ENCODE measurements around the gene MPPED1. TPM values are rescaled to one million over a fixed set of nuclear protein-coding genes. Genes with fewer than 3 reads are reported as not detected.

MPPED1 gene
- total and polyA plus RNA-seq, 2 of the 13 experiments (the other 11 are each of a cell fraction or from before 2014, with no cell fraction given), result 0.77 TPM; not detected in 1

DNA sequence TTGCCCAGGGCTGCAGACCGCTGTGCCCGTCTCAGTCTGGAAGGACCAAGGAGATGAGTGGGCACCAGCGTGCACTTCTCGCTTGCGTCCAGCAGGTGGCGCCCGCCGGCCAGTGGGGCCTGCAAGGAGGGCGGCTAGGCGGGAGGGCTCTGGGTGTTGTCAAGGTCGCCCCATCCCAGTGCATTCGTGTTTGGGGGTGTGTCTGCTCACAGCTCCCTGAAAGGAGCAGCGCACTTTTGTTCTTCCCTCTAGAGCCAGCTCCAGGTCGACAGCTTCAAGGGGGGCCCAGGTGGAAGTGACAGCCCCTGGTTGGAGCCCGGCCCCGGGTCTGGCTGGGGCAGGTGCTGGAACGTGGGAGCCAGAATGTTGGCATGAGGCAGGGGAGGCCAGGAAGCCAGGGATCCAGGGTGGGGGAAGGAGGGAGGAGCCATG is 23.4 kb upstream of the MPPED1 start (continued):
- TF ChIP-seq IKZF5 (CRISPR knock-in tag; IDR thresholded peaks at IDR 0.05) (peak; percentile 34; the same call in 1 of the 2 replicates), ZBTB7B (CRISPR knock-in tag; IDR thresholded peaks at IDR 0.05) (peak; percentile 68; the same call in 1 of the 2 replicates), ZFX (CRISPR knock-in tag; IDR thresholded peaks at IDR 0.05; ENCODE audit: low read depth) (no peak; the same call in 1 of the 2 replicates), SALL1 (CRISPR knock-in tag; IDR thresholded peaks at IDR 0.05) (peak; percentile 60), KDM3A (CRISPR knock-in tag; IDR thresholded peaks at IDR 0.05; ENCODE audit: low read depth) (peak; percentile 83; the same call in 1 of the 2 replicates), MZF1 (CRISPR knock-in tag; IDR thresholded peaks at IDR 0.05; ENCODE audit: borderline replicate concordance) (0 out of 2 replicates have a peak, but pooled peaks have one; percentile 39), RARA (CRISPR knock-in tag; IDR thresholded peaks at IDR 0.05) (no peak; the same call in 1 of the 2 replicates), POLR2AphosphoS5 (IDR thresholded peaks at IDR 0.05; ENCODE audit: low read depth, low read length) (no peak), ZNF782 (CRISPR knock-in tag; IDR thresholded peaks at IDR 0.05; ENCODE audit: borderline replicate concordance) (no peak), MIER2 (CRISPR knock-in tag; IDR thresholded peaks at IDR 0.05) (0 out of 2 replicates have a peak, but pooled peaks have one; percentile 44), ZSCAN5A (CRISPR knock-in tag; IDR thresholded peaks at IDR 0.05; ENCODE audit: borderline replicate concordance) (no peak), YY1 (IDR thresholded peaks at IDR 0.05; ENCODE audit: insufficient read depth, insufficient replicate concordance, low read depth, low read length) (peak; percentile 21), KLF13 (CRISPR knock-in tag; IDR thresholded peaks at IDR 0.05) (peak; percentile 58; the same call in 1 of the 2 replicates), BORCS8-MEF2B (CRISPR knock-in tag; IDR thresholded peaks at IDR 0.05) (peak; percentile 65; the same call in 1 of the 2 replicates), CBX5 (CRISPR knock-in tag; IDR thresholded peaks at IDR 0.05; ENCODE audit: borderline replicate concordance) (0 out of 2 replicates have a peak, but pooled peaks have one; percentile 61), USF2 (IDR thresholded peaks at IDR 0.05; ENCODE audit: low read depth, low read length) (no peak), USF2 (CRISPR knock-in tag; IDR thresholded peaks at IDR 0.05; ENCODE audit: borderline replicate concordance) (no peak), ZMYM3 (CRISPR knock-in tag; IDR thresholded peaks at IDR 0.05) (0 out of 2 replicates have a peak, but pooled peaks have one; percentile 38), YEATS2 (CRISPR knock-in tag; IDR thresholded peaks at IDR 0.05; ENCODE audit: borderline replicate concordance) (no peak; the same call in 1 of the 2 replicates)
- TF ChIP-seq, protein P1, sequence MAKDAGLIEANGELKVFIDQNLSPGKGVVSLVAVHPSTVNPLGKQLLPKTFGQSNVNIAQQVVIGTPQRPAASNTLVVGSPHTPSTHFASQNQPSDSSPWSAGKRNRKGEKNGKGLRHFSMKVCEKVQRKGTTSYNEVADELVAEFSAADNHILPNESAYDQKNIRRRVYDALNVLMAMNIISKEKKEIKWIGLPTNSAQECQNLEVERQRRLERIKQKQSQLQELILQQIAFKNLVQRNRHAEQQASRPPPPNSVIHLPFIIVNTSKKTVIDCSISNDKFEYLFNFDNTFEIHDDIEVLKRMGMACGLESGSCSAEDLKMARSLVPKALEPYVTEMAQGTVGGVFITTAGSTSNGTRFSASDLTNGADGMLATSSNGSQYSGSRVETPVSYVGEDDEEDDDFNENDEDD (CRISPR knock-in tag; IDR thresholded peaks at IDR 0.05; ENCODE audit: borderline replicate concordance), result peak; percentile 50; the same call in 1 of the 2 replicates
- TF ChIP-seq, protein P2, sequence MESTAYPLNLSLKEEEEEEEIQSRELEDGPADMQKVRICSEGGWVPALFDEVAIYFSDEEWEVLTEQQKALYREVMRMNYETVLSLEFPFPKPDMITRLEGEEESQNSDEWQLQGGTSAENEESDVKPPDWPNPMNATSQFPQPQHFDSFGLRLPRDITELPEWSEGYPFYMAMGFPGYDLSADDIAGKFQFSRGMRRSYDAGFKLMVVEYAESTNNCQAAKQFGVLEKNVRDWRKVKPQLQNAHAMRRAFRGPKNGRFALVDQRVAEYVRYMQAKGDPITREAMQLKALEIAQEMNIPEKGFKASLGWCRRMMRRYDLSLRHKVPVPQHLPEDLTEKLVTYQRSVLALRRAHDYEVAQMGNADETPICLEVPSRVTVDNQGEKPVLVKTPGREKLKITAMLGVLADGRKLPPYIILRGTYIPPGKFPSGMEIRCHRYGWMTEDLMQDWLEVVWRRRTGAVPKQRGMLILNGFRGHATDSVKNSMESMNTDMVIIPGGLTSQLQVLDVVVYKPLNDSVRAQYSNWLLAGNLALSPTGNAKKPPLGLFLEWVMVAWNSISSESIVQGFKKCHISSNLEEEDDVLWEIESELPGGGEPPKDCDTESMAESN (CRISPR knock-in tag; conservative IDR thresholded peaks at IDR 0.05), result 0 out of 2 replicates have a peak, but pooled peaks have one; percentile 29
